ENCODE results near the gene KIF24.

DNA sequence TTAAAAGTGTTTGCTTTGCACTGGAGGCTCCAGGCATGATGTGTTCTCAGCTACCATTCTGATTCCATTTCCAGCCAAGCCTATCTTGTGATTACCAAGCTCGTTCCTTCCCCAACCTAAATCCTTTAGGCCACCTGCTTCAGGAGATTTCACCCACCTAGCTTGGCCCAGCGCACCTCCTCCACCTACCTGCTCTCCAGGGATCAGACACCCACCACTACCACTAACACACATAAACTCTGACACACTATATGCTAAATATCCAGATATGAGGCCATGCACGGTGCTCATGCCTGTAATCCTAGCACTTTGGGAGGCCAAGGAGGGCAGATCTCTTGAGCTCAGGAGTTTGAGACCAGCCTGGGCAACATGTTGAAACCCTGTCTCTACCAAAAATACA lies 45.3 kb upstream of the KIF24 start:
- TF ChIP-seq, protein P1, sequence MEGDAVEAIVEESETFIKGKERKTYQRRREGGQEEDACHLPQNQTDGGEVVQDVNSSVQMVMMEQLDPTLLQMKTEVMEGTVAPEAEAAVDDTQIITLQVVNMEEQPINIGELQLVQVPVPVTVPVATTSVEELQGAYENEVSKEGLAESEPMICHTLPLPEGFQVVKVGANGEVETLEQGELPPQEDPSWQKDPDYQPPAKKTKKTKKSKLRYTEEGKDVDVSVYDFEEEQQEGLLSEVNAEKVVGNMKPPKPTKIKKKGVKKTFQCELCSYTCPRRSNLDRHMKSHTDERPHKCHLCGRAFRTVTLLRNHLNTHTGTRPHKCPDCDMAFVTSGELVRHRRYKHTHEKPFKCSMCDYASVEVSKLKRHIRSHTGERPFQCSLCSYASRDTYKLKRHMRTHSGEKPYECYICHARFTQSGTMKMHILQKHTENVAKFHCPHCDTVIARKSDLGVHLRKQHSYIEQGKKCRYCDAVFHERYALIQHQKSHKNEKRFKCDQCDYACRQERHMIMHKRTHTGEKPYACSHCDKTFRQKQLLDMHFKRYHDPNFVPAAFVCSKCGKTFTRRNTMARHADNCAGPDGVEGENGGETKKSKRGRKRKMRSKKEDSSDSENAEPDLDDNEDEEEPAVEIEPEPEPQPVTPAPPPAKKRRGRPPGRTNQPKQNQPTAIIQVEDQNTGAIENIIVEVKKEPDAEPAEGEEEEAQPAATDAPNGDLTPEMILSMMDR (IDR thresholded peaks at IDR 0.05 in 8 of 11, conservative IDR thresholded peaks at IDR 0.05 in 3 of 11), result no peak
- TF ChIP-seq POLR2AphosphoS5 (IDR thresholded peaks at IDR 0.05), result no peak
